Endothelial cell (in vitro differentiated cells): ENCODE data around the gene SORCS3. TPM values are rescaled to one million over a fixed set of nuclear protein-coding genes. Genes with fewer than 3 reads are reported as not detected.

Experiments
- DNase-seq: peaks from one replicate; pipeline ENCODE4 v3.0.0; 2021; ENCODE audit warnings: low spot score
- H3K27ac Mint-ChIP-seq: one replicate; pipeline ENCODE4 v1.8.0; 2021; ENCODE audit warnings: mixed read lengths, inconsistent platforms; ENCODE audit not compliant: unreplicated experiment
- H3K27me3 Mint-ChIP-seq: one replicate; pipeline ENCODE4 v1.8.0; 2021; ENCODE audit warnings: mild to moderate bottlenecking, moderate library complexity, mixed read lengths, inconsistent platforms; ENCODE audit not compliant: unreplicated experiment
- H3K36me3 Mint-ChIP-seq: one replicate; pipeline ENCODE4 v1.8.0; 2021; ENCODE audit warnings: mild to moderate bottlenecking, low read depth, mixed read lengths, inconsistent platforms; ENCODE audit not compliant: unreplicated experiment
- H3K4me1 Mint-ChIP-seq: one replicate; pipeline ENCODE4 v1.8.0; 2021; ENCODE audit warnings: mild to moderate bottlenecking, mixed read lengths, inconsistent platforms; ENCODE audit not compliant: unreplicated experiment
- H3K4me3 Mint-ChIP-seq: one replicate; pipeline ENCODE4 v1.8.0; 2021; ENCODE audit warnings: mild to moderate bottlenecking, mixed read lengths, inconsistent platforms; ENCODE audit not compliant: unreplicated experiment
- H3K9me3 Mint-ChIP-seq: one replicate; pipeline ENCODE4 v1.8.0; 2021; ENCODE audit warnings: mixed read lengths, inconsistent platforms; ENCODE audit not compliant: unreplicated experiment
- total RNA-seq: library from RNA; stranded (reverse); fragmentation: NEBNext Ultra II Directional; extraction: Animal tissue kit (Norgen Biotek cat#: 25700); gene quantifications from one replicate; pipeline ENCODE4 v1.2.1, GENCODE V29; 2021; ENCODE audit not compliant: unreplicated experiment
- TF ChIP-seq, protein P1 (sequence below): fragments of 200-600 bp; sonication (generic); IDR thresholded peaks from one replicate; pipeline ENCODE4 v1.5.0; 2021; ENCODE audit warnings: antibody characterized with exemption; ENCODE audit not compliant: unreplicated experiment

The SORCS3 gene
- total RNA-seq, 1 donor from 2014 or later = not detected

DNA sequence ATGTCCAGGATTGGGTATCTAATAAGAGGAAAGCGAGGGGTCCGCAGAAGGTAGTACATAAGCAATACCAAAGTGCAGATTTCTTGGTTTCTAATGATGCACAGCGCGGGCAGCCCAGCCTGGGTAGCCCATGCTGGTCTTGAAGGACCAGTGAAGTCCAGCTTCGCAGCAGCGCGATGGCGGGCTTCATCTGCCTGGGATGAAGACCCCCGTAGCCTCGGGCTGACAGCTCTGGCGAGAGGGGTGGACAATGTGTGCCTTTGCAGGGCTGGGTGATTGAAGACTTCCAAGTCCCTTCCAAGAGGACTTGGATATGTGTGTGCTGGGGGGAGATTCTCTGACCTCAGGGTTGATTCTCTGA is 2.2 kb downstream of the SORCS3 start:
- no peak for DNase-seq
- Mint-ChIP-seq H3K4me1 (peaks cover 12% of the 10 kb centered on the region), H3K4me3 (no peak overlapping the region), H3K36me3 (no peaks in the 10 kb centered on the region), H3K27ac (no peak overlapping the region), H3K9me3 (no peaks in the 10 kb centered on the region), H3K27me3 (peaks cover 33% of the 10 kb centered on the region)
- TF ChIP-seq, protein P1, sequence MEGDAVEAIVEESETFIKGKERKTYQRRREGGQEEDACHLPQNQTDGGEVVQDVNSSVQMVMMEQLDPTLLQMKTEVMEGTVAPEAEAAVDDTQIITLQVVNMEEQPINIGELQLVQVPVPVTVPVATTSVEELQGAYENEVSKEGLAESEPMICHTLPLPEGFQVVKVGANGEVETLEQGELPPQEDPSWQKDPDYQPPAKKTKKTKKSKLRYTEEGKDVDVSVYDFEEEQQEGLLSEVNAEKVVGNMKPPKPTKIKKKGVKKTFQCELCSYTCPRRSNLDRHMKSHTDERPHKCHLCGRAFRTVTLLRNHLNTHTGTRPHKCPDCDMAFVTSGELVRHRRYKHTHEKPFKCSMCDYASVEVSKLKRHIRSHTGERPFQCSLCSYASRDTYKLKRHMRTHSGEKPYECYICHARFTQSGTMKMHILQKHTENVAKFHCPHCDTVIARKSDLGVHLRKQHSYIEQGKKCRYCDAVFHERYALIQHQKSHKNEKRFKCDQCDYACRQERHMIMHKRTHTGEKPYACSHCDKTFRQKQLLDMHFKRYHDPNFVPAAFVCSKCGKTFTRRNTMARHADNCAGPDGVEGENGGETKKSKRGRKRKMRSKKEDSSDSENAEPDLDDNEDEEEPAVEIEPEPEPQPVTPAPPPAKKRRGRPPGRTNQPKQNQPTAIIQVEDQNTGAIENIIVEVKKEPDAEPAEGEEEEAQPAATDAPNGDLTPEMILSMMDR = no peak

DNA sequence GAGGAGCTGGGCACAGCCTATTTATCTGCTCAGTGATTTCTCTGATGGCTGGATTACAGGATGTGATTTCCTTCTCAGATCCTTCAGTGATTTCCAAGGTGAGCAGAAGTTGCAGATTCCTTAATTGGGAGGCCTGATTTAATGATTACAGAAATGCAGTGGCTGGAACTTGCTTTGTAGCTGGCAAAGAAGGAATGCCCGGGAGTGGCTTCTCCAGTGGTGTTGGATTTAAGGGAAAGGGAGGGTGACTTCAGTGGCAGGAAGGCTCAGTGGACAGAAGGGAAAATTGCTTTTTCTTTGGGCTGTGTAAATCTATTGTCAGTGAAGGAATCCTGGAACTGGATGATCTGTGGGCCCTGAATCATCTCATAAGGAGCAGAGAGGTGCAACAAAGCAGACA is 5.1 kb downstream of the SORCS3 start:
- Mint-ChIP-seq H3K27me3 (peaks cover 18% of the 10 kb centered on the region), H3K27ac (no peak overlapping the region), H3K36me3 (no peaks in the 10 kb centered on the region), H3K4me1 (peaks cover 2% of the 10 kb centered on the region), H3K4me3 (no peak overlapping the region), H3K9me3 (no peaks in the 10 kb centered on the region)
- TF ChIP-seq, protein P1 = no peak
- DNase-seq = no peak

DNA sequence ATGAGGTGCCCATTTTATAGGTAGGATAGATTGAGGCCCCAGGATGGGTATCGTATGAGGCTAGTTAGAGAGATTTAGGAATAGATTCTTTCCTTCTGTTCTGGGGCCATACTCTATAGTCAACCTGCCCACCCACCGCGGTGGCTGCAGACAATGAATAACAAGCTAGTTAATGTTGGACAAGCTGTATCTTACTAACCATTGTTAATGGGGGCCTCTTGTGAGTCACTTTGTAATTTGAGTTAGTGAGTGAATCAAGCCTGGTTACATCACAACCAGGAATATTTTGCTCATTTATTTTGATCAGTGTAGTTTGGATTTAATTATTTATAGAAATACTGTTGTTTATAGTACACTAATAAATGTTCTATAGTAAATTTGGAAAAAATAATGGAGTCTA is 7.3 kb downstream of the SORCS3 start:
- no peaks in the 10 kb centered on the region for H3K9me3 Mint-ChIP-seq
- no peak overlapping the region for H3K27ac Mint-ChIP-seq
- TF ChIP-seq, protein P1 = no peak
- peaks cover 2% of the 10 kb centered on the region for H3K4me1 Mint-ChIP-seq
- peaks cover 10% of the 10 kb centered on the region for H3K27me3 Mint-ChIP-seq
- no peak for DNase-seq
- no peaks in the 10 kb centered on the region for H3K36me3 Mint-ChIP-seq
- no peak overlapping the region for H3K4me3 Mint-ChIP-seq

DNA sequence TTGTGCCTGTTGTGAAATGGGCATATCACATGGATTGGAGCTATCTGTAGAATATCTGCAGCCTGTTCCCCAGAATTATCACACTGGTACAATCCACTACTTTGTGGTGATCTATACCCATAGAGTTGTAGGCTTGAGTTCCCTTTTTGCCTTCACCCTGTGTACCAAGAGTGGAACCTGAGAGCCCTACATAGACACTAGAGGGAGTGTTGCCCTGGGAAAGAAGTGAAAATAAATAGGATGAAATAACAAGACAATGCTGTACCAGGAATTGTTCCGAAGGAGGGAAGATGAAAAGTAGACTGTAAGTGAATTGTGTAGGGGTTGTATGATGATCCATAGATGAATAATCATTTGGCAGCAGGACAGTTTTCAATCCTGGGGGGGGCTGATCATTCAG is 9.0 kb downstream of the SORCS3 start:
- H3K4me3 Mint-ChIP-seq = no peak overlapping the region
- peaks cover 2% of the 10 kb centered on the region for H3K4me1 Mint-ChIP-seq
- DNase-seq = no peak
- H3K27ac Mint-ChIP-seq = no peak overlapping the region
- H3K9me3 Mint-ChIP-seq = no peaks in the 10 kb centered on the region
- no peaks in the 10 kb centered on the region for H3K27me3 Mint-ChIP-seq
- H3K36me3 Mint-ChIP-seq = no peaks in the 10 kb centered on the region
- TF ChIP-seq, protein P1 = no peak

DNA sequence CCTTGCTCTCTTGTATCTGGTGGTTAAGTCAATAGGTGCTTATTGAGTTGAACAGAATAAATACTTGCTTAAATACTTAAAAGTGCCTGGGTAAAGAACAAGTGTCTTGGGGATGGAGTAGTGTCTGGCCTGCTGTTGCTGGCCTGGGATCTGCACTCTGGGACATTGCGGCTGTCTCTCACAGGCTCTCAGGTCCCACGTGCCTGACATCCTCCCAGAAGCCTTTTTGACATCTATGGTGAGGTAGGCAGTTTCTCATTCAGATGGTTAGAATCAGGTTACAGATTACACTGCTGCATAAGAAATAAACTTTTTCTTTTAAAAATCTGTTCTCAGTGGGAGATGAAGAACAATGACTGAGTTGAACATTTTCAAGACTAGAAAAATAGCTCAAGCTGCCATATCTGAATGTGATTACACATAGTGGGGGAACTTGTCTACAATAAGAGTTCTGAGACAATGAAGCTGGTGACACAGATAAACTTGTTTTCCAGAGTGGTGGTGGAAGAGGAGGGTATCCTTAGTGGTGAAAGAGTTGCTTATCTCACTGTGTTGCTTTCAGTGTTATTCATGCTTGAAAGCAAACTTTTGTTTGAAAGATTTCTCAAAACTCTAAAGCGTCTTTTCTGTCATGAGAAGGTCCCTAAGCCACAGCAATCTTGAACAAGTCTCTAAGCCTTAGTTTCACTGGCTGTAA is 9.7 kb downstream of the SORCS3 start:
- H3K9me3 Mint-ChIP-seq = no peaks in the 10 kb centered on the region
- H3K4me1 Mint-ChIP-seq = peaks cover 2% of the 10 kb centered on the region
- DNase-seq = no peak
- no peaks in the 10 kb centered on the region for H3K36me3 Mint-ChIP-seq
- H3K27ac Mint-ChIP-seq = no peak overlapping the region
- no peak overlapping the region for H3K4me3 Mint-ChIP-seq
- TF ChIP-seq, protein P1 = no peak
- no peaks in the 10 kb centered on the region for H3K27me3 Mint-ChIP-seq
